SU-DHL-6 (cell line): ENCODE results near the gene ERAL1.
"Not testable (repeated sequence)": the region's sequence is repeated elsewhere in the genome, so short reads cannot be mapped to it uniquely, and the experiment has no call there.

ENCODE experiments used
- H2AFZ ChIP-seq: fragments of 200-600 bp; sonication (generic); 2 replicates; pipeline ENCODE4 v1.6.1; 2014; ENCODE audit warnings: low read depth, mild to moderate bottlenecking, moderate library complexity, mixed read lengths, antibody characterized with exemption, low read length; ENCODE audit not compliant: severe bottlenecking
- H3F3A ChIP-seq: fragments of 200-600 bp; shearing (Covaris generic); 2 replicates; pipeline ENCODE4 v1.6.0; 2016; ENCODE audit warnings: antibody characterized with exemption, mild to moderate bottlenecking; ENCODE audit not compliant: insufficient read depth
- H3K27ac ChIP-seq: fragments of 200-600 bp; sonication (generic); 2 replicates; pipeline ENCODE4 v1.5.1; 2016; ENCODE audit warnings: low read depth, mild to moderate bottlenecking, low read length, moderate library complexity, mixed read lengths
- H3K27me3 ChIP-seq: fragments of 200-600 bp; sonication (generic), shearing (Covaris generic); 2 replicates; pipeline ENCODE4 v1.6.0; 2014; ENCODE audit warnings: mild to moderate bottlenecking, low read length
- H3K36me3 ChIP-seq: fragments of 200-600 bp; sonication (generic); 2 replicates; pipeline ENCODE4 v1.6.1; 2014; ENCODE audit warnings: mild to moderate bottlenecking, low read length, mixed read lengths
- H3K4me2 ChIP-seq: fragments of 300-600, 200-600 bp; shearing (Covaris generic), sonication (generic); 2 replicates; pipeline ENCODE4 v1.6.0; 2014; ENCODE audit warnings: low read length, low read depth, mild to moderate bottlenecking; ENCODE audit not compliant: poor library complexity, severe bottlenecking
- H3K4me3 ChIP-seq: fragments of 200-600 bp; sonication (generic); 2 replicates; pipeline ENCODE4 v1.5.1; 2014; ENCODE audit warnings: antibody characterized with exemption, low read length, mild to moderate bottlenecking, mixed read lengths; ENCODE audit not compliant: insufficient read depth, poor library complexity, severe bottlenecking
- H3K79me2 ChIP-seq: fragments of 200-600 bp; sonication (generic); 2 replicates; pipeline ENCODE4 v1.6.1; 2014; ENCODE audit warnings: mild to moderate bottlenecking, low read length, moderate library complexity; ENCODE audit not compliant: insufficient read depth
- H3K9ac ChIP-seq: fragments of 200-600 bp; sonication (generic); 2 replicates; pipeline ENCODE4 v1.7.0; 2014; ENCODE audit warnings: mild to moderate bottlenecking, low read length
- H3K9me2 ChIP-seq: fragments of 200-600 bp; sonication (generic); replicated peaks from 2 replicates; pipeline ENCODE4 v1.6.1; 2014; ENCODE audit warnings: low read length; ENCODE audit not compliant: insufficient read depth
- H3K9me3 ChIP-seq: fragments of 200-600 bp; sonication (generic); 2 replicates; pipeline ENCODE4 v1.6.1; 2014; ENCODE audit warnings: low read length, mixed read lengths; ENCODE audit not compliant: insufficient read depth
- H4K20me1 ChIP-seq: fragments of 200-600 bp; sonication (generic); 2 replicates; pipeline ENCODE4 v1.6.1; 2014; ENCODE audit warnings: low read depth, mild to moderate bottlenecking, antibody characterized with exemption, low read length, moderate library complexity, mixed read lengths
- EZH2phosphoT487 ChIP-seq: fragments of 200-600 bp; sonication (generic), shearing (Covaris generic); conservative IDR thresholded peaks from 2 replicates; pipeline ENCODE4 v1.6.1; 2018; ENCODE audit warnings: mild to moderate bottlenecking, antibody characterized with exemption, low read length, moderate library complexity, mixed read lengths
- TF ChIP-seq, protein P1 (sequence below): fragments of 200-600 bp; sonication (generic); IDR thresholded peaks from one replicate; pipeline ENCODE4 v1.5.1; 2017; ENCODE audit warnings: antibody characterized with exemption, mild to moderate bottlenecking, low read length, moderate library complexity; ENCODE audit not compliant: insufficient read depth, poor library complexity, severe bottlenecking

The ERAL1 gene

DNA sequence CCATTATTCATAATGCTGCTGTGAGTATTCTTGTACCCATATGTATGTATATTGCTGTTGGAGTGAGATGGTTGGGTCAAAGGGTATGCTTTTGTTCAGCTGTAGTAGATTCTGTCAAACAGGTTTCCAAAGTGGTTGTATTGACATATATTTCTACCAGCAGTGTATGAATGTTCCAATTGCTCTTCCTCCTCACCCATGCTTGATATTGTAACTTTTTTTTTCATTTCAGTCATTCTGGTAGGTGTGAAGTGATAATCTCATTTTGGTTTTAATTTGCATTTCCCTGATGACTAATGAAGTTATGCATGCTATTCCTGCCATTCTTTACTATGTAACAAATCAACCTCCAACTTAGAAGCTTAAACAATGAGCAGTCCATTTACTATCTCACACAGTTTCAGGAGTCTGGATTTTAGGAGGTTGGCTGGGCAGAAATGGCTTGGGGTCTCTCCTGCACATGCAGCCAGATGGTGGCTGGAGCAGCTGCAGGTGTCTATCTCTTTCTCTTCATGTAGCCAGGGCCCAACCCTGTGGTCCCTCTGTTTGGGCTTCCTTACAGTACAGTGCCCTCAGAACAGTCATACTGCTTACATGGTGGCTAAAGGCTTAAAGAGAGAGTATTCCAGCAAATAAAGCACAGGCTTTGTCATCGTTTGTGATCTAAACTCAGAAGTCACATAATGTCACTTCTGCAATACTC is 21.2 kb downstream of the ERAL1 start:
- TF ChIP-seq EZH2phosphoT487, result no peak
- TF ChIP-seq, protein P1, sequence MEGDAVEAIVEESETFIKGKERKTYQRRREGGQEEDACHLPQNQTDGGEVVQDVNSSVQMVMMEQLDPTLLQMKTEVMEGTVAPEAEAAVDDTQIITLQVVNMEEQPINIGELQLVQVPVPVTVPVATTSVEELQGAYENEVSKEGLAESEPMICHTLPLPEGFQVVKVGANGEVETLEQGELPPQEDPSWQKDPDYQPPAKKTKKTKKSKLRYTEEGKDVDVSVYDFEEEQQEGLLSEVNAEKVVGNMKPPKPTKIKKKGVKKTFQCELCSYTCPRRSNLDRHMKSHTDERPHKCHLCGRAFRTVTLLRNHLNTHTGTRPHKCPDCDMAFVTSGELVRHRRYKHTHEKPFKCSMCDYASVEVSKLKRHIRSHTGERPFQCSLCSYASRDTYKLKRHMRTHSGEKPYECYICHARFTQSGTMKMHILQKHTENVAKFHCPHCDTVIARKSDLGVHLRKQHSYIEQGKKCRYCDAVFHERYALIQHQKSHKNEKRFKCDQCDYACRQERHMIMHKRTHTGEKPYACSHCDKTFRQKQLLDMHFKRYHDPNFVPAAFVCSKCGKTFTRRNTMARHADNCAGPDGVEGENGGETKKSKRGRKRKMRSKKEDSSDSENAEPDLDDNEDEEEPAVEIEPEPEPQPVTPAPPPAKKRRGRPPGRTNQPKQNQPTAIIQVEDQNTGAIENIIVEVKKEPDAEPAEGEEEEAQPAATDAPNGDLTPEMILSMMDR, result no peak
- Histone ChIP-seq H3K9ac (no peak overlapping the region), H3K9me2 (no peaks in the 10 kb centered on the region), H3K27ac (no peak overlapping the region), H3K27me3 (no peaks in the 10 kb centered on the region), H3K36me3 (0 out of 2 replicates have a peak, but pooled peaks cover 4% of the 10 kb centered on the region), H3K9me3 (no peaks in the 10 kb centered on the region), H3K4me3 (no peak overlapping the region), H3K79me2 (no peaks in the 10 kb centered on the region), H3F3A (no peaks in the 10 kb centered on the region), H4K20me1 (no peaks in the 10 kb centered on the region), H3K4me2 (no peak overlapping the region), H2AFZ (no peak overlapping the region)

DNA sequence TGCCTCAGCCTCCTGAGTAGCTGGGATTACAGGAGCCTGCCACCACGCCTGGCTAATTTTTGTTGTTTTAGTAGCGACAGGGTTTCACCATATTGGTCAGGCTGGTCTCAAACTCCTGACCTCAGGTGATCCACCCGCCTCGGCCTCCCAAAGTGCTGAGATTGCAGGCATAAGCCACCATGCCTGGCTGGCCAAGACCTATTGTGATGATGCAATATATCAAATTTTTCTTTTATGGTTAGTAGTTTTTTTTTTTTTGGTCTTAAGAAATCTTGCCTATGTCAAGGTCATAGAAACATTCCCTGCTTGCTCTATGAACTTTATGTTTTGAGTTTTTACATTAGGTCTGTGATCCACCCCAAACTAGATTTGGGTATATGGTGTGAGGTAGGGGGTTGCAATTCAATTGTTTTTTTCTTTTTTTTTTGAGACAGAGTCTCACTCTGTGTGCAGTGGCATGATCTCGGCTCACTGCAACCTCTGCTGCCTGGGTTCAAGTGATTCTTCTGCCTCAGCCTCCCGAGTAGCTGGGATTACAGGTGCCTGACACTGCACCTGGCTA is 22.4 kb downstream of the ERAL1 start:
- H3K79me2 ChIP-seq, H2AFZ ChIP-seq, H3K9me2 ChIP-seq: not testable (repeated sequence)

DNA sequence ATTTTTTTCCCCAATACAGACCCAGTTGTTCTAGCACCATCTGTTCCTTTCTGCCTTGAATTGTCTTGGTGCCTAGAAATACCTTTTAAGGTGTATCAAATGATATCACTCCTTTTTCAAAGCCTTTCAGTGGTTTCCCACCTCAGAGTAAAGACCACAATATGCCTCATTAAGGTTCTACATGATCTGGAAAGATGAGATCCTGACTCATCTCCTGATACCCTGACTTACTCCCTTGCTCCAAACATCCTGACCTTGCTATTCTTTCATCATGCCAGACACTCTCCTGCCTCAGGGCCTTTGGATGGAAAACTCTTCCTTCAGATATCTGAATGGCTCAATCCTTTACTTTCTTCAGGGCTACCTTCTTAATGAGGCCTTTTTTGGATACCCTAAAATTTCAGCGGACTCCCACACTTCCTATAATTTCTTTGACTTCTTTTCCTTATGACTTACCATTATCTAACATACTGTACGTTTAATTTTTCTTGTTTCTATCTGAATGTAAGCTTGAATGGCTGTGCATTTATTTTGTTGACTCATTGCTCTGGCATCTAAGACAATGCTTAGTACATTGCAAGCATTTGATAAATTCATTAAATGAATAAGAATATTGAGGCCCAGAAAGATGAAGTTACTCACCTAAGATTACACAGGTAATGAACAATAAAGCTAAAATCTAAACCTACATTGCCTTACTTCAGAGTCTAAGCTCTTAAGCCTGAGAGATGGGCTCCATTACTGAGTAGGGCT is 23.5 kb downstream of the ERAL1 start:
- Histone ChIP-seq H3K27ac (no peak overlapping the region), H3K9me2 (no peaks in the 10 kb centered on the region), H3K9me3 (no peaks in the 10 kb centered on the region), H3K9ac (no peak overlapping the region), H3K79me2 (no peaks in the 10 kb centered on the region), H3K36me3 (0 out of 2 replicates have a peak, but pooled peaks cover 4% of the 10 kb centered on the region), H3K4me3 (no peak overlapping the region), H2AFZ (no peak overlapping the region), H3K4me2 (no peak overlapping the region), H3F3A (no peaks in the 10 kb centered on the region), H3K27me3 (no peaks in the 10 kb centered on the region), H4K20me1 (no peaks in the 10 kb centered on the region)
- TF ChIP-seq, protein P1, result no peak
- no peak for TF ChIP-seq EZH2phosphoT487

More for the DNA sequence above, 22.4 kb downstream of the ERAL1 start:
- H4K20me1 ChIP-seq, H3K9me3 ChIP-seq, H3K4me2 ChIP-seq, H3K27ac ChIP-seq, H3F3A ChIP-seq, H3K27me3 ChIP-seq, H3K4me3 ChIP-seq, H3K9ac ChIP-seq, H3K36me3 ChIP-seq: not testable (repeated sequence)
